Motor neuron (in vitro differentiated cells): ENCODE measurements around the gene CCDC191. TPM values are rescaled to one million over a fixed set of nuclear protein-coding genes. Genes with fewer than 3 reads are reported as not detected.

Experiments
- ATAC-seq, 8 experiments: fragments of 200-7000 bp; cut with Tn5 transposase; replicated peaks in 6 of 8; 2 replicates each; pipeline ENCODE4 v1.8.0; 2021; ENCODE audit warnings: mild to moderate bottlenecking in 8 of 8, moderate library complexity in 8 of 8
- H3K27ac ChIP-seq, 2 donors: fragments of 250-450 bp; sonication (Bioruptor Pico); 2 replicates each; pipeline ENCODE4 v1.9.0; 2021; ENCODE audit warnings: antibody characterized with exemption in 2 of 2, mild to moderate bottlenecking in 2 of 2, moderate library complexity in 1 of 2
- H3K4me1 ChIP-seq, 2 donors: fragments of 250-450 bp; sonication (Bioruptor Pico); replicated peaks in 1 of 2; 2 replicates each; pipeline ENCODE4 v1.6.1; 2021; ENCODE audit warnings: antibody characterized with exemption in 2 of 2, mild to moderate bottlenecking in 2 of 2, moderate library complexity in 1 of 2
- H3K4me3 ChIP-seq, 5 donors: fragments of 250-450 bp; sonication (Bioruptor Pico); 2 replicates each; pipeline ENCODE4 v1.9.0; 2021; ENCODE audit warnings: antibody characterized with exemption in 5 of 5, mild to moderate bottlenecking in 5 of 5, moderate library complexity in 4 of 5
- WGBS, 10 experiments: fragments of 450-650 bp; shearing (Covaris generic); methylation state at CpG; one replicate each; pipeline ENCODE4 v1.0.0; 2022; 5-methylcytosine and 5-hydroxymethylcytosine counted together
- in situ Hi-C, 9 experiments: fragments of 400-800 bp; cut with MboI; loops; one replicate each; pipeline ENCODE4 v1.15.0; 2021; ENCODE audit warnings: low sequenced_read_pairs in 9 of 9, low pct_unique_long_range_greater_than_20kb in 2 of 9; ENCODE audit not compliant: unreplicated experiment in 9 of 9
- total RNA-seq, 8 experiments: library from RNA; unstranded; fragments of 300-600 nt; gene quantifications; 2 replicates each; pipeline versions ENCODE4 v1.2.3 to v1.2.4, GENCODE V29; 2022

The CCDC191 gene
- total RNA-seq, 8 experiments from 2014 or later: 2.9 to 15.6 (median 7.6) TPM

GRCh38 chr3:114080201-114080600 lies 23.9 kb upstream of the CCDC191 start:
- in situ Hi-C loops: no loop called here
- Histone ChIP-seq H3K4me1 (no peaks in the 10 kb centered on the region), H3K27ac (no peak overlapping the region), H3K4me3 (no peak overlapping the region)
- ATAC-seq: no peak

GRCh38 chr3:114079761-114080160 lies 23.4 kb upstream of the CCDC191 start:
- no peaks in the 10 kb centered on the region for H3K4me1 ChIP-seq
- no peak overlapping the region for H3K27ac ChIP-seq
- ATAC-seq: no peak
- H3K4me3 ChIP-seq: no peak overlapping the region
- in situ Hi-C loops: no loop called here
- 82 to 100% (median 93%) methylated on average over 1 to 5 of the region's 5 CpGs for whole genome bisulfite sequencing, 10 experiments

GRCh38 chr3:114078126-114078525 lies 21.8 kb upstream of the CCDC191 start:
- ATAC-seq: no peak
- Histone ChIP-seq H3K4me3 (no peak overlapping the region), H3K4me1 (no peaks in the 10 kb centered on the region), H3K27ac (no peak overlapping the region)
- in situ Hi-C loops: no loop called here

GRCh38 chr3:114076711-114077110 lies 20.4 kb upstream of the CCDC191 start:
- H3K4me3 ChIP-seq: no peak overlapping the region
- in situ Hi-C loops: no loop called here
- H3K27ac ChIP-seq: no peak overlapping the region
- WGBS, 10 experiments: 89 to 100% (median 92%) methylated on average over 1 to 6 of the region's 6 CpGs; no CpG with 5 or more reads in 5 of the 10 experiments
- no peaks in the 10 kb centered on the region for H3K4me1 ChIP-seq
- no peak for ATAC-seq

GRCh38 chr3:114071786-114072185 lies 15.5 kb upstream of the CCDC191 start:
- Histone ChIP-seq H3K27ac (no peak overlapping the region), H3K4me3 (no peak overlapping the region), H3K4me1 (no peaks in the 10 kb centered on the region)
- 17 to 100% (median 61%) methylated on average over 1 of the region's 1 CpG; no CpG with 5 or more reads in 1 of the 10 experiments for WGBS, 10 experiments
- in situ Hi-C loops: loop anchor here in 1 of 9 experiments (25.0 kb wide), 1 partner anchor 234 kb away; the partner anchor contains the start of gene GRAMD1C
- ATAC-seq: no peak

- 96 to 100% (median 100%) methylated on average over 1 to 4 of the region's 4 CpGs; no CpG with 5 or more reads in 2 of the 10 experiments for WGBS, 10 experiments
- Histone ChIP-seq H3K4me3 (no peak overlapping the region), H3K4me1 (no peaks in the 10 kb centered on the region), H3K27ac (no peak overlapping the region)
- no peak for ATAC-seq
- in situ Hi-C loops: loop anchor here in 1 of 9 experiments (25.0 kb wide), 1 partner anchor 231 kb away; the partner anchor contains the start of gene GRAMD1C
Measured at GRCh38 chr3:114068336-114068735, 12.0 kb upstream of the CCDC191 start.

GRCh38 chr3:114067804-114068203 lies 11.5 kb upstream of the CCDC191 start:
- 83 to 100% (median 95%) methylated on average over 1 to 4 of the region's 4 CpGs; no CpG with 5 or more reads in 2 of the 10 experiments for WGBS, 10 experiments
- in situ Hi-C loops: loop anchor here in 1 of 9 experiments (25.0 kb wide), 1 partner anchor 231 kb away; the partner anchor contains the start of gene GRAMD1C
- no peak for ATAC-seq
- H3K4me3 ChIP-seq: no peak overlapping the region
- H3K4me1 ChIP-seq: no peaks in the 10 kb centered on the region
- H3K27ac ChIP-seq: no peak overlapping the region

- H3K4me1 ChIP-seq: peaks cover 4% of the 10 kb centered on the region in 2 donors
- no peak overlapping the region for H3K4me3 ChIP-seq
- ATAC-seq: no peak
- H3K27ac ChIP-seq: no peak overlapping the region
- in situ Hi-C loops: loop anchor here in 1 of 9 experiments (25.0 kb wide), 1 partner anchor 224 kb away; the partner anchor contains the start of gene GRAMD1C
- 77 to 100% (median 96%) methylated on average over 2 to 7 of the region's 8 CpGs; no CpG with 5 or more reads in 1 of the 10 experiments for WGBS, 10 experiments
Measured at GRCh38 chr3:114060906-114061655, 4.8 kb upstream of the CCDC191 start.

GRCh38 chr3:114058646-114059045 lies 2.3 kb upstream of the CCDC191 start:
- WGBS, 10 experiments: 66 to 100% (median 96%) methylated on average over 1 to 8 of the region's 8 CpGs; no CpG with 5 or more reads in 2 of the 10 experiments
- in situ Hi-C loops: loop anchor here in 1 of 9 experiments (25.0 kb wide), 1 partner anchor 221 kb away; the partner anchor contains the start of gene GRAMD1C
- no peak for ATAC-seq
- no peak overlapping the region for H3K4me3 ChIP-seq
- peaks cover 8 to 10% of the 10 kb centered on the region in 2 donors for H3K4me1 ChIP-seq
- H3K27ac ChIP-seq: no peak overlapping the region

- H3K27ac ChIP-seq: peak overlapping the region in 1 of 2 donors; percentile 35
- H3K4me1 ChIP-seq: peaks cover 8 to 10% of the 10 kb centered on the region in 2 donors
- ATAC-seq: peak in 6 of 8 experiments; percentile 1 to 11 (median 4)
- 0 to 4% (median 0%) methylated on average over 3 to 7 of the region's 8 CpGs; no CpG with 5 or more reads in 5 of the 10 experiments for WGBS, 10 experiments
- peak overlapping the region; percentile 59 to 91 (median 86) for H3K4me3 ChIP-seq
- in situ Hi-C loops: loop anchor here in 1 of 9 experiments (25.0 kb wide), 1 partner anchor 220 kb away; the partner anchor contains the start of gene GRAMD1C
Measured at GRCh38 chr3:114057011-114057347, 653 bp upstream of the CCDC191 start.

GRCh38 chr3:114052216-114052615 lies 4.1 kb downstream of the CCDC191 start:
- 33 to 100% (median 88%) methylated on average over 1 to 2 of the region's 2 CpGs; no CpG with 5 or more reads in 1 of the 10 experiments for WGBS, 10 experiments
- in situ Hi-C loops: loop anchor here in 1 of 9 experiments (25.0 kb wide), 1 partner anchor 215 kb away; the partner anchor contains the start of gene GRAMD1C

GRCh38 chr3:114043205-114043604 lies 13.1 kb downstream of the CCDC191 start:
- Histone ChIP-seq H3K27ac (no peak overlapping the region), H3K4me3 (no peak overlapping the region), H3K4me1 (no peaks in the 10 kb centered on the region)
- in situ Hi-C loops: no loop called here
- no peak for ATAC-seq

More at GRCh38 chr3:114052216-114052615, 4.1 kb downstream of the CCDC191 start:
- ATAC-seq: no peak
- Histone ChIP-seq H3K27ac (no peak overlapping the region), H3K4me3 (no peak overlapping the region), H3K4me1 (peaks cover 4 to 6% of the 10 kb centered on the region in 2 donors)

GRCh38 chr3:114035896-114036295 lies 20.4 kb downstream of the CCDC191 start:
- Histone ChIP-seq H3K4me1 (no peaks in the 10 kb centered on the region), H3K27ac (no peak overlapping the region), H3K4me3 (no peak overlapping the region)
- ATAC-seq: no peak
- 0 to 100% (median 85%) methylated on average over 1 to 3 of the region's 3 CpGs for WGBS, 10 experiments
- in situ Hi-C loops: no loop called here
